DMS79 (cell line): Measurements from ENCODE around the gene TRPV4.

Experiments used
- DNase-seq: peaks from one replicate; lab custom pipeline; 2025; lab: John Stamatoyannopoulos, UW

TRPV4 gene

GRCh38 chr12:109760930-109761921 is 72.0 kb downstream of the TRPV4 start:
- no peak for DNase-seq

DNA sequence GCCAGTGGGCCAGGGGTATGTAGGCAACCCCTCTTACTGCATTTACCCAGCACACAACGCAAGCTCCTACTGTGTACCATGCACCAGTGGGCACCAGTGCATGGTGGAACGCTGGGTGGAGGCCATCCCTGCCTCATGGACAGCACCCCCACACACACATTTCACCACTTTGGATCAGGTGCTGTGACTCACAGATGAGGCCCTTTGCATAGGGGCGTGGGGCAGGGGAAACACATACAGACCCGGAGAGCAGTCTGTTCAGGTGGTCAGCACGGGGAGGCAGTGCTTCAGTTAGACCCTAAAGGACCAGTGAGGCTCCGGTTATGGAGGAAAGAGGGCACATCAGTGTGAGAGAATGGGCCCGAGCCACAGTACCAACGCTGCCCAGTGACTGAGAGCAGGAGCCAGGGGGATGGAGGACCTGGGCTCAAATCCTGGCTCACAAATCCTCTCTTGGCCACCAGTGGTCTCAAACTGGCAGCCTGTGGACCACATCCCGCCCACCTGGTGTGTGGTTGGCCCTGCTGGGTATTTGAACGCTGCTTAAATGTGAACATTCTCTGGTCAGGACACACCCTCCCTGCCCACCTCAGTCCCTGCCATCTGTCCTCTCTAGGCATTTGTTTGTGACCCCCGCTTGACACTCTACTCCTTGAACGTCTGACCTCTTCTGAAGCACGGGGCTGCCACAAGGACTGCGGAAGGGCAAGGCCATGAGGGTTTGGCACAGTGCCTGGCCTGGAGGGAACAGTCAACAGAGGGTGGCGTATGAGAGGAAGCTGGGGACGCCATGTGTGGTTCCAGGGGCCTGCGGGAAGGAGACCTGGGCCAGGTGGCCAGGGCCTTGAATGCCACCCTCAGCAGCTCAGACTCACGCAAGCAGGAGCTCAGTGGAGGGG is 72.9 kb downstream of the TRPV4 start:
- DNase-seq, result peak; percentile 22

- DNase-seq, result no peak
These were observed 73.6 kb downstream of the TRPV4 start for GRCh38 chr12:109759595-109759994.

- DNase-seq, result no peak
These were observed 74.5 kb downstream of the TRPV4 start for GRCh38 chr12:109758426-109759420.

- no peak for DNase-seq
These were observed 75.4 kb downstream of the TRPV4 start for GRCh38 chr12:109757671-109758265.

DNA sequence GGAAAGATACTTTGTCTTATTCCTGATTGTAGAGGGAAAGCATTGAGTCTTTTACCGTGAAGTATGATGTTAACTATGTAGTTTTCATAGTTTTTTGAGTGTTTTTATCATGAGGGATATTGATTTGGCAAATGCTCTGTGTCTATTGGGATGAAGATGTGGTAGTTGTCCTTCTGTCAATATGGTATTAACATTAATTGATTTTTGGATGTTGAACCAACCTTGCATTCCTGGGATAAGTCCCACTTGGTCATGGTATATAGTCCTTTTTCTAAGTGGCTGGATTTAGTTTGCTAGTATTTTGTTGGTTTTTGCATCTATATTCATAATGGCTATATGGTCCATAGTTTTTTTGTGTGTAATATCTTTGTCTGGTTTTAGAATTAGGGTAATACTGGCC is 76.7 kb downstream of the TRPV4 start:
- no peak for DNase-seq

- no peak for DNase-seq
These were observed 79.2 kb downstream of the TRPV4 start for GRCh38 chr12:109753959-109754358.

GRCh38 chr12:109753054-109753401 is 80.2 kb downstream of the TRPV4 start:
- no peak for DNase-seq

GRCh38 chr12:109752117-109753053 is 80.8 kb downstream of the TRPV4 start:
- no peak for DNase-seq

GRCh38 chr12:109744986-109745942 is 87.9 kb downstream of the TRPV4 start:
- DNase-seq, result no peak

GRCh38 chr12:109744026-109744425 is 89.2 kb downstream of the TRPV4 start:
- no peak for DNase-seq

DNA sequence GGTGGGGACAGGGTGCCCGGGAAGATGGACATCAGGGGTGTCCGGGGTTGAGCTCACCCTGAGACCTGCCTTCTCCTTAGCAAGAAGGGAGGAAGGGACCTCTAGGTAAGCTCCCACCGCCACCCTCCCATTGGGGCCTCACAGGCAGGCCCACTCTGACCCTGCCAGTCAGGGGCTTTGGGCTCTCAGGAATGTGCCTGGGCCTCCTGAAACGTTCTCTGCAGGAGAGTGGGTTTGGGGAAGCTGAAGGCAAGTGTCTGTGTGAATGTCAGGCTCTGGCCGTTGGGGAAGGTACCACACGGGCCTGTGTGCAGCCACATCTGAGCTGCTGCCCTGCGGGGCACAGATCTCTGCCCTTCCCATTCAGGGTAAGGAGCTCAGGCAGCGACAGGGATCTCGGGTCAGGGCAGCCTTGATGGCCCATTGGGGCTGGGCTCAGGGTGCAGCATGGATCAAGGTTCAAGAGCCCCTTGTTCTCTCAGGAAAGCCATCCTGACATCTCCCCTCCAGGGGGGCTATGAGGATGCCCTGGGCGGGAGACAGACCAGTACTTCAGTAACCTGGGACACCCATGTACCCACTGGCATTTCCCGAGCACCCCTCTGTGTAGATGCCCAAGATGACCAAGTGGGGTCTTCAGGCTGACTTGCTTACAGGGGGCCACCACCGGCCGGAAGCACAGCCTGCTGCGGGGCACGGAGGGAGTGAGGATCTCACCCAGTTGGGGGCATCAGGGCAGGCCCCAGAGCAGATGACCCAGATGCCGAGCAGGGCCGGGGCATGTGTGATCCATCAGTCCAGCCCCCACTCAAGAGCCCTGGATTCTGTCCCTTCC is 89.9 kb downstream of the TRPV4 start:
- DNase-seq, result no peak

GRCh38 chr12:109741970-109742703 is 91.1 kb downstream of the TRPV4 start:
- peak; percentile 62 for DNase-seq

GRCh38 chr12:109741286-109741969 is 91.8 kb downstream of the TRPV4 start:
- DNase-seq, result no peak

DNA sequence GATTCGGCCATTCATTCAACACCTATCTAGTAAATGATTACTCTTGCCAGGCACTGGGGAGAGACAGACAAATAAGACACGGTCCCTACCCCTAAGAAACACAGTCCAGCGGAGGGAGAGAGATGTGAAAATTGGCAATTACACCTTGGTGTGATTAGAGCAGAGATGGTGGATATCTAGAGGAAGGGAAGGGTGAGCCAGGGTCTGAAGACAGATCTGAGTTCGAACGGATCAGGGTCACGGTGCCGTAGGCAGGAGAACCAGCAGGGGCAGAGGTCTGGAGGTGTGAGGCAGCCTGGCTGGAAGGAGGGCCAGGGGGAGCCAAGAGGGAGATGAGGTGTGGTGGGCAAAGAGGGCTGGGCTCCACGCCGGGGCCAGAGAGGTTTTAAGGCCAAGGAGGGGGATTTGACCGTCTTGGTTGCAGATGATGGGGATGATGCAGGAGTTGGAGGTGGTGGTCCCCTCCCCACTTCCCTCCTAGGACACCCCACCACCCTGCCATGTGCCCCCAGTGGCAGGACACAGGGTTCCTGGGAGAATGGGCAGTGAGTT is 92.4 kb downstream of the TRPV4 start:
- no peak for DNase-seq
